Activated T-cell treated with anti-CD3 and anti-CD28 coated beads, Interleukin-2, amount 50 U/mL, for 72 hours (primary cell): Measurements from ENCODE around the gene KCNG4. TPM values are rescaled to one million over a fixed set of nuclear protein-coding genes. Genes with fewer than 3 reads are reported as not detected.
"Not testable (repeated sequence)": the region's sequence is repeated elsewhere in the genome, so short reads cannot be mapped to it uniquely, and the experiment has no call there.

Source experiments
- ATAC-seq, 2 donors: fragments of 150-1000 bp; cut with Tn5 transposase; replicated peaks in 1 of 2; 2 replicates each; pipeline ENCODE4 v1.10.0; 2021; ENCODE audit warnings: moderate library complexity in 2 of 2, mild to moderate bottlenecking in 1 of 2
- DNase-seq, 2 donors: peaks; one replicate each; pipeline ENCODE4 v3.0.0; 2021 to 2022; ENCODE audit warnings: mixed read lengths in 1 of 2
- H3K27ac Mint-ChIP-seq: one replicate; pipeline ENCODE4 v1.8.0; 2022; ENCODE audit warnings: mild to moderate bottlenecking, moderate library complexity, mixed read lengths
- H3K27me3 Mint-ChIP-seq: one replicate; pipeline ENCODE4 v1.8.0; 2022; ENCODE audit warnings: low read depth, mixed read lengths
- H3K36me3 Mint-ChIP-seq, 2 donors: one replicate each; pipeline ENCODE4 v1.8.0; 2022; ENCODE audit warnings: mixed read lengths in 2 of 2, mild to moderate bottlenecking in 1 of 2; ENCODE audit not compliant: insufficient read depth in 2 of 2
- H3K4me1 Mint-ChIP-seq: one replicate; pipeline ENCODE4 v1.8.0; 2022; ENCODE audit warnings: low read depth, mixed read lengths
- H3K4me3 Mint-ChIP-seq, 2 donors: one replicate each; pipeline ENCODE4 v1.8.0; 2022; ENCODE audit warnings: mild to moderate bottlenecking in 2 of 2, mixed read lengths in 2 of 2, moderate library complexity in 2 of 2
- H3K9me3 Mint-ChIP-seq, 2 donors: one replicate each; pipeline ENCODE4 v1.8.0; 2022; ENCODE audit warnings: mixed read lengths in 2 of 2
- total RNA-seq, 2 donors: library from RNA; stranded (reverse); gene quantifications; one replicate each; pipeline ENCODE4 v1.2.3, GENCODE V29; 2022

The KCNG4 gene
- total RNA-seq, 2 donors from 2014 or later: not detected

DNA sequence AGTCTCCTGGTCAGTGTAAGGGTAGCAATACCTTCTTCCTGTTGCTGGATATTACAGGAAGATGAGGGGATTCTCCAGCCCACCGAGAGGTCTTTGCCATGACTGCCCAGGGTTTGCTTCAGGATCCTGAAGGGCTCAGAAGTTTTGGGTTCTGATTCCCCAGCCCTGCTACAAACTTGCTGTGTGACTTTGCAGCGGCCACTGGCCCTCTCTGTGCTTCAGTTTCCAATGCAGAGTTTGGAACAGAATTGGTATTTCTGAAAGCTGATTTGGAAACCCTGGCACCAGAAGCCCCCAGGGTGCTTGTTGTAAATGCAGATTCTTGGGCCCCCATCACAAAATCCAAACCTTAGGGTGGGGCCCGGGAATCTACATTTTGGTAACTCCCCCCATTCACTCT lies 14.7 kb downstream of the KCNG4 start:
- Mint-ChIP-seq H3K9me3 (no peaks in the 10 kb centered on the region), H3K27ac (no peak overlapping the region), H3K4me3 (no peak overlapping the region), H3K4me1 (no peaks in the 10 kb centered on the region), H3K36me3 (no peaks in the 10 kb centered on the region), H3K27me3 (peaks cover 14% of the 10 kb centered on the region)
- no peak for DNase-seq
- ATAC-seq: no peak

DNA sequence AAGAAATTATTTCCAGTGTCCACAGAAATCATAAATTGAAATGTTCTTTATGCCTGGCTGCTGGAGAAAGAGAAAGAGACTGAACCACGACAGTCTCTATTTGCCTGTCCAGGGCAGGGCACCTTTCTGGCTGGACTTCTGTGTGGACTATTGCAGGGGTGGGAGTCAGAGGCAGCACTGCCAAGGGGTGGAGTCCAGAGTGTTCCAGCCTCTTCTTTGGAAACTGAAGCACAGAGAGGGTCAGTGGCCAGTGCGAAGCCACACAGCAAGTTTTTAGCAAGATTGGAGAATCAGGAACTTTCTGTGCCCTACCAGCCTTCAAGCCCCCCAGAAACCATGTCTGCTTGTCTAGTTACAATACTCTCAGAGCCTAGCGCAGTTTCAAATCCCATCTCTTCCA lies 15.3 kb downstream of the KCNG4 start:
- Mint-ChIP-seq H3K36me3 (no peaks in the 10 kb centered on the region), H3K4me1 (no peaks in the 10 kb centered on the region), H3K4me3 (no peak overlapping the region), H3K9me3 (no peaks in the 10 kb centered on the region), H3K27me3 (peaks cover 14% of the 10 kb centered on the region), H3K27ac (no peak overlapping the region)
- DNase-seq (no peak), ATAC-seq (no peak)

DNA sequence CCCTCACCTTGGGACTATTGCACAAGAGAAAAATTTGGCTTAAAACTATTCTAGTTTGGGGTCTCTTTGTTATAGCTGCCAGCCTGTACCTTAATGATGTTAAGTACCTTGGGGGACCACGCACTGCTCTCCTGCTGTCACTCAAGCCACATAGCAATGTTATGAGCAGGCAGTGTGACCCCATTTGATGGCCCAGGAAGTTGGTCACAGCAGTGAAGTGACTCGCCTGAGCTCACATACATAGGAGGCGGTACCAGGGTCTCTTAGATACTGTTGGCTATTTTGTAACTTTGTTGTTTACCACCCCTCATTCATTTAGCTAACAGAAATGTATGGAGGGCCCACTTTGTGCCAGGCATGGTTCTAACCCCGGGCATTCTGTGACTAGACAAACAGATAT lies 16.4 kb downstream of the KCNG4 start:
- Mint-ChIP-seq H3K9me3 (no peaks in the 10 kb centered on the region), H3K4me3 (no peak overlapping the region), H3K36me3 (no peaks in the 10 kb centered on the region), H3K4me1 (no peaks in the 10 kb centered on the region), H3K27me3 (peaks cover 14% of the 10 kb centered on the region), H3K27ac (no peak overlapping the region)
- ATAC-seq (no peak), DNase-seq (no peak)

DNA sequence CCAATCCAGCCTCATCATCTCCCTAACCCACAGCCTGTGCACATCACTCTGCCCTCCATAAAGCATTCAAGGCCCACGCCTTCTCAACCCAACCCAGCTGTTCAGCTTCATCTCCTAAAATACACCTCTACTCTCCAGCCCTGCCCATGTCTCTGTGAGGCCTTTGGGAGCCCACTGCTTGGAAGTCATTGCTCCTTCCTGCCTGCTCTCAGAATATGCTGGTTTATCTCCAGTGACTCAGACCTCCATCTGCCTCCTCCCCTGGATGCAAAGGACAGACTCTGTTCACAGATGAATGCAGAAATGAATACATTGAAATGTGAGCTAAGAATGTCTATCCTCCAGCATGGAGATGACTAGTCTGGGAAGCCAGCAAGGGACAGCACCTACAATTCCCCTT lies 19.0 kb downstream of the KCNG4 start:
- no peak for ATAC-seq
- no peaks in the 10 kb centered on the region for H3K36me3 Mint-ChIP-seq
- no peak overlapping the region for H3K27ac Mint-ChIP-seq
- H3K4me3 Mint-ChIP-seq: no peak overlapping the region
- no peak for DNase-seq
- no peaks in the 10 kb centered on the region for H3K9me3 Mint-ChIP-seq
- H3K27me3 Mint-ChIP-seq: no peaks in the 10 kb centered on the region
- H3K4me1 Mint-ChIP-seq: no peaks in the 10 kb centered on the region

DNA sequence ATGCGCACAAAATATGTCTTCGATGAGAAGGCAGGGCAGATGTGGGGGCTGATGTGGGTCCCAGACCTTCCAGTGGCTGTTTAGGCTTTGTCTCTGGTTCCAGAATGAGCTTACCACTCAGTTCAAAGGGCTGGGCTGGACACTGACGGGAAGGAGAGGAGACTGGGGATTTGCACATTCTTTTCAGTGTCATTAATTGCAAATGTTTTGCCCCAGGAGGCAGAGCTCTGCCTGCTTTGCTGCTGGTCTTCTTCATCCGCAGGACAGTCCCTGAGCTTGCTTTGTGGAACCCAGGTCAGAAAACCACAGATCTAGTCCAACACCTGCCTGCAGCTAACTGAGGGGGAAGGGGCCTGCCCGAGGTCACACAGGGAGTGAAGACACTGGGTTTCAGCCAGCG lies 20.9 kb downstream of the KCNG4 start:
- no peaks in the 10 kb centered on the region for H3K9me3 Mint-ChIP-seq
- ATAC-seq (no peak), DNase-seq (no peak)
- H3K4me3 Mint-ChIP-seq: no peak overlapping the region
- no peaks in the 10 kb centered on the region for H3K36me3 Mint-ChIP-seq
- no peaks in the 10 kb centered on the region for H3K27me3 Mint-ChIP-seq
- H3K27ac Mint-ChIP-seq: no peak overlapping the region
- no peaks in the 10 kb centered on the region for H3K4me1 Mint-ChIP-seq

DNA sequence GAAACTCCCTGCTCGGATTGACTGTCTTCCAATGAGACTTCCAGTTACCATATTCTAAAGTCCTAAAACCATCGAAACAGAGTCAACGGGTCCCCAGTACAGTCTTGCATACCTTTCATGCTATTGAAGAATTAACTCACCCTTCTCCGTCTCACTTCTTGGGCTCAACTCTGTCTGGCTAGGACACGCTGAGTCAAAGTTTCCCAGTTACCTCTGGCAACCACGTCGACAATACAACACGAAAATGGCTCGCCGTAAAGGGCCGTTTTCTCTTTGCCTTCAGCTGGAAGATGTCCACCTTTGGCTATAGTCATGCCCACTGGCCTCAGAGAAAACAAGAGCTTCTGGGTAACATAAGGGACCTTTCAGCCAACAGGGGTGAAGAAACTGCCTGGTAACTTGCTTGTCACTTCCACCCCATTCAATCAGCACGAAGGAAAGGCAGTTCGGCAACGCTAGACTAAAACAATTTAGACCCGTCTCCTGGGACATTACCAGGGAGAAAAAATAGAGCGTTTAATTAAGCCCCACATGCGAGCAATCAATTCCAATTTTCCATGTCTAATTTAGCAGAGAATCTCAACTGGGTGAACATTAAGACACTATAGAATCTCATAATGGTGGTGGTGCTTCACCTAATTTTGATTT lies 21.5 kb downstream of the KCNG4 start:
- H3K36me3 Mint-ChIP-seq: no peaks in the 10 kb centered on the region
- DNase-seq: no peak
- no peaks in the 10 kb centered on the region for H3K9me3 Mint-ChIP-seq
- no peaks in the 10 kb centered on the region for H3K4me1 Mint-ChIP-seq
- H3K4me3 Mint-ChIP-seq: no peak overlapping the region
- no peaks in the 10 kb centered on the region for H3K27me3 Mint-ChIP-seq
- no peak overlapping the region for H3K27ac Mint-ChIP-seq
- ATAC-seq: no peak

DNA sequence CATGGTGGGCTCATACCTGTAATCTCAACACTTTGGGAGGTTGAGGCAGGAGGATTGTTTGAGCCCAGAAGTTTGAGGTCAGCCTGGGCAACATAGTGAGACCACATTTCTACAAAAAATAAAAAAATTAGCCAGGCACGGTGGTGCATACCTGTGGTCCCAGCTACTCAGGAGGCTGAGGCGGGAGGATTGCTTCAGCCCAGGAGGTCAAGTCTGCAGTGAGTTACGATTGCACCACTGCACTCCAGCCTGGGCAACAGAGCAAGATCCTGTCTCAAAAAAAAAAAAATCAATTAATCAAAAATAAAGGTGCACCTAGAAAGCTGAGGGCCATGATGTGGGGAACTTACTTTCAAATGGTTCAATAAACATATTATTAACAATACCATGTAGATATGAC lies 23.7 kb downstream of the KCNG4 start:
- not testable (repeated sequence) for H3K27ac Mint-ChIP-seq, DNase-seq, H3K9me3 Mint-ChIP-seq, H3K36me3 Mint-ChIP-seq, H3K4me1 Mint-ChIP-seq, H3K4me3 Mint-ChIP-seq, ATAC-seq, H3K27me3 Mint-ChIP-seq

DNA sequence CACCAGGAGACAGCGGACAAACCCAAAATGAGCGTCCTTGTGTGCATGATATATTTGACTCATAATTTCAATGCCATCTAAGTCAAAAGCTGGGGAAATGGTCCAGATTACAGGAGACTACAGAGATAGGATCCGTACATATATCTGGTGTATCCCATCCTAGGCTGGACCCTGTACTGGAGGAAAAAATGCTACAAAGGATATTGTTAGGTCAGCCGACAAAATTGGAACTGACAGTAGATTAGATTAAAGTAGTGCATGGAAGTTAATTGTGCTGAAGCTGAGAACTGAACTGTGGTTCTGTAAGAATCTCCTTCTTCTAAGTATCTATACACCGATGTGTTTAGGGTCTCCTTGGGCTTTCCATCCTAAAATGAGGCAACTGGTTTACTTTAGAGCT lies 24.3 kb downstream of the KCNG4 start:
- no peaks in the 10 kb centered on the region for H3K27me3 Mint-ChIP-seq
- H3K27ac Mint-ChIP-seq: no peak overlapping the region
- no peak for DNase-seq
- H3K4me1 Mint-ChIP-seq: no peaks in the 10 kb centered on the region
- H3K36me3 Mint-ChIP-seq: no peaks in the 10 kb centered on the region
- H3K9me3 Mint-ChIP-seq: no peaks in the 10 kb centered on the region
- ATAC-seq: no peak
- H3K4me3 Mint-ChIP-seq: no peak overlapping the region

DNA sequence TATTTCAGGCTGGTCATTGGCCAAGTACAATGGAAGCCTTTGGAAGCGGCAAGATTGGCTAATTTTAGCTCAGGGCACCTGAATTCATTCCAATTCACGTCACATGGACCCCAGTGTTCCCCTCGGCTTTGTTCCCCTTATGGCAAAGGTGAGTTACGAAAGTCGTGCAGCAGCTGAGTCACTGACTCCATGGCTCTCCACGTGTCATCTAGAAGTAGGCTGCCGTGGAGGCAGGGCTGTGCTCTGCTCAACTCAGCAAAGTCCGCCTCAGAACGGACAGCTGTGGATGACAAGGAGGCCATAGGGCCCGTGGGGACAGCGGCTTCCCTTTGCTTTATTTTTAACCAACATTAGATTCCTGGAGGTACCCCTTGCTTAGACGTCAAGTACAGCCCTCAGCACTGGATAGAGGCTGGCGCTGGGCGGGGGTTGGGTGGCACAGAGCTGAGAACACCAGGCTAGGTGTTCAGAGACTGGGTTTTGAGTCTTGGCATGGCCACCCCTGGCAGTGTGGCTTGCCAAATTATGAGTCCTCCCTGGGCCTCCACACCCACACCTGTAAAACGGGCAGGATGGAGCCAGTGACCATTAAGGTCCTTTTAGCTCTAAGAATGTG lies 25.3 kb downstream of the KCNG4 start:
- Mint-ChIP-seq H3K36me3 (no peaks in the 10 kb centered on the region), H3K4me3 (no peak overlapping the region), H3K27ac (no peak overlapping the region), H3K27me3 (no peaks in the 10 kb centered on the region), H3K9me3 (peaks cover 0 to 2% of the 10 kb centered on the region in 2 donors), H3K4me1 (no peaks in the 10 kb centered on the region)
- DNase-seq (no peak), ATAC-seq (no peak)

DNA sequence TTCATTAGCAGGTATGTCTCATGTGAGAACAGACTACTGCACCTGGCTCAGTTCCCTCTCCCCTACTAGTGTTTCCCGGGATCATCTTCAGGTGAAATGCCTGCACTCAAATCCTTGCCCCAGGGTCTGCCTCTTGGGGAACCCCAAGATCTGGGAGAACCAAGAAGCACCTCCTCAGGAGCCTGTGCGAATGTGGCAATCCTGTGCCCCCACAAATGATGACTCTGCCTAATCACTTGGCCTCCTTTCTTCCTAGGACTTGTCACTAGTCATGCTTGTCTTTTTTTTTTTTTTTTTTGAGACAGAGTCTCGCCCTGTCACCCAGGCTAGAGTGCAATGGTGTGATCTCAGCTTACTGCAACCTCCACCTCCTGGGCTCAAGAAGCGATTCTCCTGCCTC lies 27.2 kb downstream of the KCNG4 start:
- DNase-seq (no peak), ATAC-seq (no peak)
- Mint-ChIP-seq H3K36me3 (no peaks in the 10 kb centered on the region), H3K27me3 (no peaks in the 10 kb centered on the region), H3K27ac (no peak overlapping the region), H3K4me3 (no peak overlapping the region), H3K9me3 (peaks cover 0 to 2% of the 10 kb centered on the region in 2 donors), H3K4me1 (peaks cover 6% of the 10 kb centered on the region)

DNA sequence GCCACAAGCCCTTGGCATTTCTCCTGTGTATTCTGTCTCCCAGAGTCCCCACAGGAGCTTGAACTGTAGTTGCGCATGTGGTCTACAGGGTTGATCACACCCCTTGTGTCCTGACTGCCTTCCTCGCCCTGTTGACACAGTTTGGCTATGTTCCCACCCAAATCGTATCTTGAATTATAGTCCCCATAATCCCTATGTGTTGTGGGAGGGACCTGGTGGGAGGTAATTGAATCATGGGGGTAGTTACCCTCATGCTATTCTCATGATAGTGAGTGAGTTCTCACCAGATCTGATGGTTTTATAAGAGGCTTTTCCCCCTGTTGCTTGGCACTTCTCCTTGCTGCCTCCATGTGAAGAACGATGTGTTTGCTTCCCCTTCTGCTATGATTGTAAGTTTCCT lies 27.7 kb downstream of the KCNG4 start:
- H3K4me1 Mint-ChIP-seq: peaks cover 6% of the 10 kb centered on the region
- DNase-seq: no peak
- H3K9me3 Mint-ChIP-seq: peaks cover 0 to 2% of the 10 kb centered on the region in 2 donors
- no peak for ATAC-seq
- no peak overlapping the region for H3K27ac Mint-ChIP-seq
- H3K27me3 Mint-ChIP-seq: no peaks in the 10 kb centered on the region
- H3K4me3 Mint-ChIP-seq: no peak overlapping the region
- H3K36me3 Mint-ChIP-seq: no peaks in the 10 kb centered on the region

DNA sequence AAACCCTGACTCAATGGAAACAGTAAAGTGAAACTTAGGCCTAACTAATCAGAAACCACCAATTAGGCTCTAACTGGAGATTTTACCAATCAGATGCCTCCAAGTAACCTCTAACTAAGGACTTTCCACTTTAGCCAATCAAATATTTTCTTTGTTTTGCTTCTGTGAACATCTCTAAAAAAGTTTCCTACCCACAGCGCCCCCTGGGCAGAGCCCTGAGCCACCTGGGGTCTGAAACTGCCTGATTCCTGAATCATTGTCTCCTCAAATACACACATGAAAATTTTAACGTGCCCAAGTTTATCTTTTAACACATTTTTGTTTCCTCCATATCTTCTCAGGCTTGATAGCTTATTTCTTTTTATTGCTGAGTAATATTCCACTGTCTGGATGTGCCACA lies 29.8 kb downstream of the KCNG4 start:
- Mint-ChIP-seq H3K36me3 (no peaks in the 10 kb centered on the region), H3K4me1 (peaks cover 6% of the 10 kb centered on the region), H3K27ac (no peak overlapping the region), H3K4me3 (no peak overlapping the region), H3K27me3 (no peaks in the 10 kb centered on the region), H3K9me3 (peaks cover 0 to 2% of the 10 kb centered on the region in 2 donors)
- DNase-seq: no peak
- ATAC-seq: no peak

DNA sequence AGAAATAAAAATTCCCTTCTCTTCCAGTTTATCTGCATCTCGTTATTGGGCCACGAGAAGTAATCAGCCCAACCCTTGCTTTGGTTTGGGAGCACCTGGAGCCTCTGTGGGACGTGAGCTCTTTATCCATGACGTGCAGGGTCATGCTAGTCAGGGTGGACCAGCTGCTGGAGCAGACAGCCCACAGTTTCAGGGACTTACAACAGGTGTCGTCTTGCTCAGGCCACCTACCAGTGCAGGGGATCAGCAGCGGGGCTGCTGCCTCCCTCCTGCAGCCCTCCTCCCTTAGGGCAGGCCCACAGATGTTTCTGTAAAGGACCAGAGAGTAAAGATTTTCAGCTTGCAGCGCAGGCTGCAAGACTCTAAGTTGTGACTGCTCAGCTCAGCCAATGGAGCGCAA lies 31.9 kb downstream of the KCNG4 start:
- DNase-seq (no peak), ATAC-seq (no peak)
- H3K27ac Mint-ChIP-seq: no peak overlapping the region
- no peaks in the 10 kb centered on the region for H3K36me3 Mint-ChIP-seq
- H3K27me3 Mint-ChIP-seq: no peaks in the 10 kb centered on the region
- no peak overlapping the region for H3K4me3 Mint-ChIP-seq
- peaks cover 0 to 2% of the 10 kb centered on the region in 2 donors for H3K9me3 Mint-ChIP-seq
- peaks cover 6% of the 10 kb centered on the region for H3K4me1 Mint-ChIP-seq

DNA sequence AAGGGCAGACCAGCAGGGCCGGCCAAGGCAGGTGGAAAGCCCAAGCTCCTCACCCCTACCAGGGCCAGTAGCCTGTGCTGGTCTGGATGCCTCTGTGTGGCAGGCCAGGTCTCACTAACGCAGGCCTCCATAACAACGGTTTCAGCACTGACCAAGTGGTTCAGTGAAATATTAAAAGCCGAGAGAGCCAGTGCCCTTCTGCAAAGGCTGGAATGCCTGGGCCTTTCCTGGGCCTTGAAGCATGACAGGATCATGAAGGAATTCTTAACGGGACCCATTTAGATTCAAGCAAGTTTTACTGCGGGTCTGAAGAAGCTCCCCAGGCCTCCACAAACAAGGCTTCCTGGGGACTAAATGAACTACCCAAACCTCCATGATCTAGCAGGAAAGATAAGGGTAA lies 32.6 kb downstream of the KCNG4 start:
- Mint-ChIP-seq H3K27ac (no peak overlapping the region), H3K9me3 (peaks cover 0 to 2% of the 10 kb centered on the region in 2 donors), H3K27me3 (no peaks in the 10 kb centered on the region), H3K36me3 (no peaks in the 10 kb centered on the region), H3K4me3 (no peak overlapping the region), H3K4me1 (peaks cover 6% of the 10 kb centered on the region)
- ATAC-seq: no peak
- DNase-seq: no peak
